SK-N-SH (cell line): ENCODE data around the gene NSUN4. TPM values are rescaled to one million over a fixed set of nuclear protein-coding genes. Genes with fewer than 3 reads are reported as not detected.

ENCODE experiments used
- CTCF ChIA-PET: fragments of 300-600, 350-600 bp; formaldehyde crosslinking; extraction: SDS; loops from one replicate; lab custom pipeline; 2021; lab: Yijun Ruan, JAX
- POLR2A ChIA-PET: fragments of 350-600 bp; sonication (Branson Sonifier 250); formaldehyde crosslinking; extraction: SDS; loops from one replicate; lab custom pipeline; 2020; ENCODE audit warnings: antibody characterized with exemption, inconsistent platforms; lab: Yijun Ruan, JAX
- DNase-seq: peaks from one replicate; pipeline ENCODE4 v3.0.0; 2012
- H2AFZ ChIP-seq: fragments of 200-600 bp; sonication (generic); 2 replicates; pipeline ENCODE4 v1.8.1; 2016; ENCODE audit warnings: antibody characterized with exemption, mild to moderate bottlenecking, low read depth
- H3F3A ChIP-seq: fragments of 200-600 bp; sonication (generic); replicated peaks from 2 replicates; pipeline ENCODE3; 2016; ENCODE audit warnings: antibody characterized with exemption, mild to moderate bottlenecking; ENCODE audit not compliant: insufficient read depth
- H3K27ac ChIP-seq, 2 experiments: fragments of 200-500 bp in 1 of 2; fragments of 200-600 bp in 1 of 2; sonication (Bioruptor generic) in 1 of 2; sonication (generic), shearing (Covaris generic) in 1 of 2; 2 replicates each; pipeline versions ENCODE4 v1.5.1 to v1.6.1; 2014 to 2016; ENCODE audit warnings: low read depth in 2 of 2, inconsistent platforms in 1 of 2, low read length in 1 of 2, mild to moderate bottlenecking in 1 of 2, mixed read lengths in 1 of 2
- H3K27me3 ChIP-seq: fragments of 200-600 bp; sonication (generic), shearing (Covaris generic); 2 replicates; pipeline ENCODE4 v1.6.1; 2016; ENCODE audit warnings: mixed run types; ENCODE audit not compliant: insufficient read depth
- H3K36me3 ChIP-seq, 2 experiments: fragments of 200-500 bp in 1 of 2; fragments of 200-600 bp in 1 of 2; sonication (Bioruptor generic) in 1 of 2; sonication (generic) in 1 of 2; replicated peaks in 1 of 2; 2 replicates each; pipeline versions ENCODE3 to v1.5.1; 2014 to 2016; ENCODE audit warnings: low read length in 1 of 2, mild to moderate bottlenecking in 1 of 2; ENCODE audit not compliant: insufficient read depth in 2 of 2, control insufficient read depth in 1 of 2
- H3K4me1 ChIP-seq, 2 experiments: fragments of 200-500 bp in 1 of 2; fragments of 200-600 bp in 1 of 2; sonication (Bioruptor generic) in 1 of 2; sonication (generic), shearing (Covaris generic) in 1 of 2; 2 replicates each; pipeline versions ENCODE4 v1.5.1 to v1.6.1; 2014 to 2016; ENCODE audit warnings: low read depth in 1 of 2, low read length in 1 of 2, mixed run types in 1 of 2; ENCODE audit not compliant: insufficient read depth in 2 of 2, control insufficient read depth in 1 of 2
- H3K4me2 ChIP-seq: fragments of 200-600 bp; sonication (generic), shearing (Covaris generic); 2 replicates; pipeline ENCODE4 v1.6.1; 2017; ENCODE audit warnings: mixed run types
- H3K4me3 ChIP-seq, 2 experiments: fragments of 200-500 bp in 1 of 2; fragments of 200-600 bp in 1 of 2; sonication (Bioruptor generic) in 1 of 2; sonication (generic), shearing (Covaris generic) in 1 of 2; 2 replicates each; pipeline versions ENCODE4 v1.5.1 to v1.8.1; 2014 to 2016; ENCODE audit warnings: low read depth in 2 of 2, inconsistent platforms in 1 of 2, low read length in 1 of 2, mild to moderate bottlenecking in 1 of 2, mixed read lengths in 1 of 2, moderate library complexity in 1 of 2
- H3K79me2 ChIP-seq: fragments of 200-600 bp; sonication (generic); 2 replicates; pipeline ENCODE4 v1.8.1; 2017; ENCODE audit warnings: mild to moderate bottlenecking; ENCODE audit not compliant: insufficient read depth
- H3K9ac ChIP-seq: fragments of 200-600 bp; sonication (generic); 2 replicates; pipeline ENCODE4 v1.6.1; 2017; ENCODE audit warnings: mixed run types
- H3K9me2 ChIP-seq: fragments of 200-600 bp; sonication (generic); 2 replicates; pipeline ENCODE4 v1.6.1; 2017; ENCODE audit warnings: mixed run types
- H3K9me3 ChIP-seq: fragments of 200-600 bp; sonication (generic); 2 replicates; pipeline ENCODE4 v1.6.1; 2017; ENCODE audit warnings: mixed run types, mild to moderate bottlenecking, moderate library complexity
- H4K20me1 ChIP-seq: fragments of 200-600 bp; sonication (generic); 2 replicates; pipeline ENCODE4 v1.6.1; 2017; ENCODE audit warnings: mild to moderate bottlenecking, mixed run types; ENCODE audit not compliant: insufficient read depth
- FOSL2 ChIP-seq: IDR thresholded peaks from 2 replicates; pipeline ENCODE4 v1.4.0; 2012; ENCODE audit warnings: low read depth, mild to moderate bottlenecking, moderate library complexity, borderline replicate concordance
- FOXJ3 ChIP-seq: sonication (generic); formaldehyde crosslinking; IDR thresholded peaks from 2 replicates; pipeline ENCODE4 v1.5.1; 2020; ENCODE audit warnings: mild to moderate bottlenecking, missing genetic modification reagents
- JUND ChIP-seq: IDR thresholded peaks from 2 replicates; pipeline ENCODE4 v1.4.0; 2012
- MXI1 ChIP-seq: IDR thresholded peaks from 2 replicates; pipeline ENCODE4 v1.6.1; 2012; ENCODE audit warnings: mild to moderate bottlenecking, low read depth, low read length, improper control_type of control experiment
- NFIC ChIP-seq: IDR thresholded peaks from 2 replicates; pipeline ENCODE4 v1.4.0; 2012; ENCODE audit warnings: borderline replicate concordance
- NRF1 ChIP-seq: IDR thresholded peaks from 2 replicates; pipeline ENCODE4 v1.6.1; 2012; ENCODE audit warnings: low read depth, mild to moderate bottlenecking, low read length
- RCOR1 ChIP-seq: fragments of 150-350 bp; IDR thresholded peaks from 2 replicates; pipeline ENCODE4 v1.6.1; 2017; ENCODE audit warnings: antibody characterized with exemption, low read length
- RXRA ChIP-seq: IDR thresholded peaks from 2 replicates; pipeline ENCODE4 v1.4.0; 2012; ENCODE audit warnings: low read depth, mild to moderate bottlenecking, borderline replicate concordance
- SIN3A ChIP-seq: IDR thresholded peaks from 2 replicates; pipeline ENCODE4 v1.6.1; 2012; ENCODE audit warnings: low read depth, mild to moderate bottlenecking, low read length, moderate library complexity, borderline replicate concordance
- TAF1 ChIP-seq: IDR thresholded peaks from 2 replicates; pipeline ENCODE4 v1.6.1; 2012; ENCODE audit warnings: low read depth, mild to moderate bottlenecking, low read length, moderate library complexity, borderline replicate concordance
- TCF12 ChIP-seq: IDR thresholded peaks from 2 replicates; pipeline ENCODE4 v1.4.0; 2012
- WGBS: methylation state at CpG from one replicate; pipeline ENCODE4 v1.1.6; 2017; ENCODE audit warnings: low lambda C conversion rate; 5-methylcytosine and 5-hydroxymethylcytosine counted together
- polyA plus RNA-seq, 3 experiments: library from polyadenylated mRNA; depleted of rRNA; stranded (reverse); fragments of >200 nt; gene quantifications; 2 replicates each; pipeline ENCODE4 v1.2.3, GENCODE V29; 2012
- TF ChIP-seq, protein P1 (sequence below): fragments of 200-600 bp; sonication (generic); IDR thresholded peaks from 2 replicates; pipeline ENCODE4 v1.6.1; 2017; ENCODE audit warnings: antibody characterized with exemption, mild to moderate bottlenecking, moderate library complexity
- TF ChIP-seq, protein P2 (sequence below): IDR thresholded peaks from 2 replicates; pipeline ENCODE4; 2012
- TF ChIP-seq, protein P3 (sequence below): IDR thresholded peaks from 2 replicates; pipeline ENCODE4 v1.4.0; 2012; ENCODE audit warnings: low read depth, borderline replicate concordance

NSUN4 gene
- polyA plus RNA-seq, 1 of the 3 experiments (the other 2 are of a cell fraction) = 14.7 TPM

DNA sequence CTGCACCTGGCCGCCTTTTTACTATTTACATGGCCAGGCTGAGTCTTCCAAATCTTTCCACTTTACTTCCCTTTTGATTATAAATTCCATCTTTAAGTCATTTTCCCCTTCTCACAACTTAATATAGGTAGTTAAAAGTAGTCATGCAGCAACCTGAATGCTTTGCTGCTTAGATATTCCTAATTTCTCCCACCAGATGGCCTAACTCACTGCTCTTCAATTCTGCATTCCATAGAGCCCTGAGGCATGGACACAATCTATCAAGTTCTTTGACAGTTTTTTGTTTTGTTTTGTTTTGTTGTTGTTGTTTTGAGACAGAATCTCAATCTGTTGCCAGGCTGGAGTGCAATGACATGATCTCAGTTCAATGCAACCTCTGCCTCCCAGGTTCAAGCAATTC, 31.8 kb downstream of the NSUN4 start:
- WGBS = 100% methylated on average over 1 of the region's 1 CpG
- POLR2A ChIA-PET = no interaction called here
- no peaks in the 10 kb centered on the region for H3K9me2 ChIP-seq
- no peaks in the 10 kb centered on the region for H3K4me1 ChIP-seq
- H3K27ac ChIP-seq = no peak overlapping the region
- CTCF ChIA-PET = no interaction called here
- H3K36me3 ChIP-seq = peaks cover 3 to 5% of the 10 kb centered on the region in 2 experiments
- no peaks in the 10 kb centered on the region for H3K27me3 ChIP-seq
- H3K4me2 ChIP-seq = no peak overlapping the region
- peaks cover 3% of the 10 kb centered on the region for H3F3A ChIP-seq
- no peak overlapping the region for H3K9ac ChIP-seq
- DNase-seq = no peak
- no peak overlapping the region for H2AFZ ChIP-seq
- no peak overlapping the region for H3K4me3 ChIP-seq
- no peak for TF ChIP-seq NFIC
- TF ChIP-seq, protein P1, sequence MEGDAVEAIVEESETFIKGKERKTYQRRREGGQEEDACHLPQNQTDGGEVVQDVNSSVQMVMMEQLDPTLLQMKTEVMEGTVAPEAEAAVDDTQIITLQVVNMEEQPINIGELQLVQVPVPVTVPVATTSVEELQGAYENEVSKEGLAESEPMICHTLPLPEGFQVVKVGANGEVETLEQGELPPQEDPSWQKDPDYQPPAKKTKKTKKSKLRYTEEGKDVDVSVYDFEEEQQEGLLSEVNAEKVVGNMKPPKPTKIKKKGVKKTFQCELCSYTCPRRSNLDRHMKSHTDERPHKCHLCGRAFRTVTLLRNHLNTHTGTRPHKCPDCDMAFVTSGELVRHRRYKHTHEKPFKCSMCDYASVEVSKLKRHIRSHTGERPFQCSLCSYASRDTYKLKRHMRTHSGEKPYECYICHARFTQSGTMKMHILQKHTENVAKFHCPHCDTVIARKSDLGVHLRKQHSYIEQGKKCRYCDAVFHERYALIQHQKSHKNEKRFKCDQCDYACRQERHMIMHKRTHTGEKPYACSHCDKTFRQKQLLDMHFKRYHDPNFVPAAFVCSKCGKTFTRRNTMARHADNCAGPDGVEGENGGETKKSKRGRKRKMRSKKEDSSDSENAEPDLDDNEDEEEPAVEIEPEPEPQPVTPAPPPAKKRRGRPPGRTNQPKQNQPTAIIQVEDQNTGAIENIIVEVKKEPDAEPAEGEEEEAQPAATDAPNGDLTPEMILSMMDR = peak; percentile 7; the same call in 1 of the 2 replicates
- TF ChIP-seq, protein P2, sequence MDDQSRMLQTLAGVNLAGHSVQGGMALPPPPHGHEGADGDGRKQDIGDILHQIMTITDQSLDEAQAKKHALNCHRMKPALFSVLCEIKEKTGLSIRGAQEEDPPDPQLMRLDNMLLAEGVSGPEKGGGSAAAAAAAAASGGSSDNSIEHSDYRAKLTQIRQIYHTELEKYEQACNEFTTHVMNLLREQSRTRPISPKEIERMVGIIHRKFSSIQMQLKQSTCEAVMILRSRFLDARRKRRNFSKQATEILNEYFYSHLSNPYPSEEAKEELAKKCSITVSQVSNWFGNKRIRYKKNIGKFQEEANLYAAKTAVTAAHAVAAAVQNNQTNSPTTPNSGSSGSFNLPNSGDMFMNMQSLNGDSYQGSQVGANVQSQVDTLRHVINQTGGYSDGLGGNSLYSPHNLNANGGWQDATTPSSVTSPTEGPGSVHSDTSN = 0 out of 2 replicates have a peak, but pooled peaks have one; percentile 14
- H4K20me1 ChIP-seq = no peaks in the 10 kb centered on the region
- no peaks in the 10 kb centered on the region for H3K79me2 ChIP-seq
- H3K9me3 ChIP-seq = no peaks in the 10 kb centered on the region

DNA sequence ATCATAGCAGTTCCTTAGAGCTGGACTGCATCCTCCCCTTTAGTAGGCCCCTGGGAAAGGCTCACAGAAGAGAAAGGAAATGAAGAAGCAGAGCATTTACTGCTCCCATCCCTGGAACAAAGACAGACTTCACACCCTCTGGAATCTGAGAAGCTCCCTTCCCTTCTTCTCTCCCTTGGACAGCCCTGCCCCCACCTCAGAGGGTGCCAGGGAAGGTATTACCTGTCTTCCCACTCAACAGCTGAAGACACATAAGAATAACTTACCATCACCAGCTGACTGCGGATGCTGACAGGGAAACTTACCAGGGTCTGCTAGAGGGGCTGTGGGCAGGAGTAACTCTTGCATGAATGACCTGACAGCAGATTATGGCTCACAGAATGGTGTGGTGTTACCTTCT, 39.4 kb downstream of the NSUN4 start:
- Histone ChIP-seq H3K4me3 (no peak overlapping the region), H3K27ac (no peak overlapping the region), H3K9me3 (no peaks in the 10 kb centered on the region), H4K20me1 (no peaks in the 10 kb centered on the region), H3K79me2 (no peaks in the 10 kb centered on the region), H3F3A (no peaks in the 10 kb centered on the region), H3K36me3 (no peaks in the 10 kb centered on the region), H3K4me1 (no peaks in the 10 kb centered on the region), H3K4me2 (no peak overlapping the region), H2AFZ (no peak overlapping the region), H3K27me3 (no peaks in the 10 kb centered on the region), H3K9me2 (no peaks in the 10 kb centered on the region), H3K9ac (no peak overlapping the region)
- CTCF ChIA-PET = no interaction called here
- DNase-seq = no peak
- 100% methylated on average over 1 of the region's 1 CpG for WGBS
- POLR2A ChIA-PET = no interaction called here
- TF ChIP-seq SIN3A (no peak), MXI1 (no peak), RXRA (no peak), RCOR1 (no peak), NRF1 (no peak), JUND (no peak), TCF12 (no peak), TAF1 (no peak), FOSL2 (no peak), NFIC (no peak), FOXJ3 (no peak)
- TF ChIP-seq, protein P3, sequence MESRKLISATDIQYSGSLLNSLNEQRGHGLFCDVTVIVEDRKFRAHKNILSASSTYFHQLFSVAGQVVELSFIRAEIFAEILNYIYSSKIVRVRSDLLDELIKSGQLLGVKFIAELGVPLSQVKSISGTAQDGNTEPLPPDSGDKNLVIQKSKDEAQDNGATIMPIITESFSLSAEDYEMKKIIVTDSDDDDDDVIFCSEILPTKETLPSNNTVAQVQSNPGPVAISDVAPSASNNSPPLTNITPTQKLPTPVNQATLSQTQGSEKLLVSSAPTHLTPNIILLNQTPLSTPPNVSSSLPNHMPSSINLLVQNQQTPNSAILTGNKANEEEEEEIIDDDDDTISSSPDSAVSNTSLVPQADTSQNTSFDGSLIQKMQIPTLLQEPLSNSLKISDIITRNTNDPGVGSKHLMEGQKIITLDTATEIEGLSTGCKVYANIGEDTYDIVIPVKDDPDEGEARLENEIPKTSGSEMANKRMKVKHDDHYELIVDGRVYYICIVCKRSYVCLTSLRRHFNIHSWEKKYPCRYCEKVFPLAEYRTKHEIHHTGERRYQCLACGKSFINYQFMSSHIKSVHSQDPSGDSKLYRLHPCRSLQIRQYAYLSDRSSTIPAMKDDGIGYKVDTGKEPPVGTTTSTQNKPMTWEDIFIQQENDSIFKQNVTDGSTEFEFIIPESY = no peak
- TF ChIP-seq, protein P1 = no peak
- TF ChIP-seq, protein P2 = no peak
